K562 (cell line): ENCODE measurements around the gene RAMP2. TPM values are rescaled to one million over a fixed set of nuclear protein-coding genes. Genes with fewer than 3 reads are reported as not detected.

Experiments
- ATAC-seq: fragments of 200-7000 bp; cut with Tn5 transposase; 3 replicates; pipeline ENCODE4 v1.9.1; 2020; ENCODE audit warnings: moderate library complexity
- BruUV-seq: library from RNA; stranded (reverse); fragments of 400-500 nt; replicated peaks from 2 replicates; lab custom pipeline; 2021; lab: Mats Ljungman, UMichigan
- CTCF ChIA-PET: fragments of 300-600 bp; formaldehyde crosslinking; extraction: SDS; loops from one replicate; lab custom pipeline; 2021; ENCODE audit warnings: low intra/inter-chr PET ratio; lab: Yijun Ruan, JAX
- POLR2A ChIA-PET: fragments of 300-600, 350-650 bp; sonication (Branson Sonifier 250); formaldehyde crosslinking; extraction: SDS; loops from one replicate; lab custom pipeline; 2021; ENCODE audit warnings: antibody characterized with exemption, inconsistent platforms; lab: Yijun Ruan, JAX
- DNase-seq, 4 experiments: peaks; one replicate each; pipeline versions ENCODE4 v3.0.0 to v3.0.0-alpha.2; 2011 to 2018; ENCODE audit warnings: low spot score in 3 of 4, mixed read lengths in 3 of 4; ENCODE audit errors: extremely low read depth in 1 of 4
- FAIRE-seq: peaks from 2 replicates; lab custom pipeline; 2011; peaks lifted over from hg19 to GRCh38; lab: Jason Lieb, UNC
- H2AFZ ChIP-seq: 2 replicates; pipeline ENCODE4 v1.6.0; 2011; ENCODE audit warnings: low read depth, low read length, control low read depth, inconsistent platforms
- H3K27ac ChIP-seq: fragments of 200-600 bp; 3 replicates; pipeline ENCODE4 v1.8.0; 2011; ENCODE audit warnings: low read depth, mild to moderate bottlenecking, control low read depth, inconsistent platforms, low read length, moderate library complexity, mixed read lengths; ENCODE audit errors: extremely low read depth
- H3K27me3 ChIP-seq, 2 experiments: fragments of 300-600 bp in 1 of 2; 2 replicates in 1 of 2; 3 replicates in 1 of 2; pipeline versions ENCODE4 v1.6.0 to v1.8.0; 2011; ENCODE audit warnings: inconsistent platforms in 2 of 2, low read length in 2 of 2, mild to moderate bottlenecking in 1 of 2, mixed read lengths in 1 of 2, moderate library complexity in 1 of 2; ENCODE audit not compliant: control insufficient read depth in 2 of 2, insufficient read depth in 2 of 2
- H3K36me3 ChIP-seq: fragments of 300-600 bp; 3 replicates; pipeline ENCODE4 v1.8.0; 2011; ENCODE audit warnings: mild to moderate bottlenecking, low read length, inconsistent platforms; ENCODE audit not compliant: control insufficient read depth, insufficient read depth
- H3K4me1 ChIP-seq, 2 experiments: fragments of 200-600 bp in 1 of 2; replicated peaks in 1 of 2; 2 replicates in 1 of 2; 3 replicates in 1 of 2; pipeline versions ENCODE4 v1.5.1 to v1.8.0; 2011; ENCODE audit warnings: inconsistent platforms in 2 of 2, low read length in 2 of 2, mild to moderate bottlenecking in 1 of 2, mixed read lengths in 1 of 2, moderate library complexity in 1 of 2; ENCODE audit not compliant: control insufficient read depth in 2 of 2, insufficient read depth in 2 of 2
- H3K4me2 ChIP-seq: 2 replicates; pipeline ENCODE4 v1.6.1; 2011; ENCODE audit warnings: low read length, control low read depth, inconsistent platforms, mixed read lengths; ENCODE audit not compliant: insufficient read depth
- H3K4me3 ChIP-seq: fragments of 200-600 bp; sonication (generic), shearing (Covaris generic); 2 replicates; pipeline ENCODE4 v1.5.1; 2016; ENCODE audit warnings: control low read depth, inconsistent platforms
- H3K79me2 ChIP-seq: fragments of 200-600 bp; 3 replicates; pipeline ENCODE4 v1.8.0; 2011; ENCODE audit warnings: low read length, inconsistent platforms; ENCODE audit not compliant: control insufficient read depth, insufficient read depth
- H3K9ac ChIP-seq, 2 experiments: 2 replicates each; pipeline versions ENCODE4 v1.6.0 to v1.6.1; 2011; ENCODE audit warnings: low read depth in 2 of 2, low read length in 2 of 2, control low read depth in 1 of 2, inconsistent platforms in 1 of 2, mild to moderate bottlenecking in 1 of 2, mixed read lengths in 1 of 2; ENCODE audit not compliant: insufficient read depth in 1 of 2
- H3K9me1 ChIP-seq: one replicate; pipeline ENCODE4 v1.6.0; 2011; ENCODE audit warnings: inconsistent platforms, mild to moderate bottlenecking, low read length, moderate library complexity; ENCODE audit not compliant: control insufficient read depth, insufficient read depth
- H3K9me3 ChIP-seq: replicated peaks from 2 replicates; pipeline ENCODE4 v1.5.1; 2011; ENCODE audit warnings: low read depth, low read length, inconsistent platforms; ENCODE audit not compliant: control insufficient read depth, insufficient read depth
- H4K20me1 ChIP-seq: replicated peaks from 2 replicates; pipeline ENCODE4 v1.6.1; 2011; ENCODE audit warnings: low read length, inconsistent platforms, mixed read lengths; ENCODE audit not compliant: control insufficient read depth, insufficient read depth
- ARID4B ChIP-seq: sonication (generic); formaldehyde crosslinking; IDR thresholded peaks from 2 replicates; pipeline ENCODE4 v1.8.0; 2022; ENCODE audit warnings: mild to moderate bottlenecking, missing genetic modification reagents
- CC2D1A ChIP-seq: fragments of 450-650 bp; IDR thresholded peaks from 2 replicates; pipeline ENCODE4 v1.6.1; 2017; ENCODE audit warnings: mild to moderate bottlenecking
- E2F4 ChIP-seq: sonication (generic); formaldehyde crosslinking; IDR thresholded peaks from 2 replicates; pipeline ENCODE4 v1.8.0; 2022; ENCODE audit warnings: mild to moderate bottlenecking, low read depth, missing genetic modification reagents
- HIVEP1 ChIP-seq: fragments of 250-450 bp; sonication (Bioruptor Pico); IDR thresholded peaks from 2 replicates; pipeline ENCODE4 v1.4.0; 2020; ENCODE audit warnings: mild to moderate bottlenecking
- MTA1 ChIP-seq: fragments of 450-650 bp; IDR thresholded peaks from 2 replicates; pipeline ENCODE4 v1.6.1; 2017; ENCODE audit warnings: borderline replicate concordance
- PRMT5 ChIP-seq: sonication (generic); formaldehyde crosslinking; IDR thresholded peaks from 2 replicates; pipeline ENCODE4 v1.5.0; 2020; ENCODE audit warnings: missing genetic modification reagents
- RBM25 ChIP-seq: fragments of 200-400 bp; formaldehyde crosslinking; IDR thresholded peaks from 2 replicates; pipeline ENCODE4 v1.6.1; 2018; ENCODE audit warnings: low read length, low read depth, moderate library complexity; ENCODE audit not compliant: severe bottlenecking
- SREBF2 ChIP-seq: sonication (generic); formaldehyde crosslinking; IDR thresholded peaks from 2 replicates; pipeline ENCODE4 v1.4.0; 2020; ENCODE audit warnings: mild to moderate bottlenecking, missing genetic modification reagents
- TAF9B ChIP-seq: fragments of 450-650 bp; IDR thresholded peaks from 2 replicates; pipeline ENCODE4 v1.6.1; 2018; ENCODE audit warnings: mild to moderate bottlenecking; ENCODE audit not compliant: partially characterized antibody
- ZNF263 ChIP-seq: sonication (generic); formaldehyde crosslinking; IDR thresholded peaks from 2 replicates; pipeline ENCODE4 v1.8.0; 2022; ENCODE audit warnings: mild to moderate bottlenecking, missing genetic modification reagents, borderline replicate concordance
- ZNF280B ChIP-seq: fragments of 250-450 bp; sonication (Bioruptor Pico); IDR thresholded peaks from 2 replicates; pipeline ENCODE4 v1.5.1; 2021; ENCODE audit warnings: mild to moderate bottlenecking
- WGBS: fragments of 100-300 bp; shearing (Covaris generic); methylation state at CpG from one replicate; pipeline ENCODE4 v1.1.6; 2016; ENCODE audit warnings: low coverage, mixed read lengths; ENCODE audit not compliant: insufficient coverage; ENCODE audit errors: missing lambda C conversion rate; 5-methylcytosine and 5-hydroxymethylcytosine counted together
- in situ Hi-C: fragments of 300-500 bp; cut with MboI; formaldehyde crosslinking; loops from 4 replicates; pipeline ENCODE4 v1.15.0; 2018; ENCODE audit warnings: inconsistent platforms, mixed read lengths
- intact Hi-C: fragments of 100-400 bp; cut with micrococcal nuclease; formaldehyde crosslinking; loops from 2 replicates; pipeline ENCODE4 v1.14.2; 2022
- polyA plus RNA-seq, 8 experiments: library from polyadenylated mRNA; depleted of rRNA in 4 of 8; stranded (reverse) in 5 of 8; unstranded in 3 of 8; fragments of >200 nt; fragmentation: Nextera tagmentation in 2 of 8; fragmentation: Illumina TruSeq in 1 of 8; extraction: Ambion mirVana in 2 of 8; extraction: Trizol in 1 of 8; gene quantifications; 2 replicates each; pipeline versions ENCODE4 v1.2.1 to v1.2.3, GENCODE V29; 2011 to 2014; ENCODE audit warnings: inconsistent platforms in 1 of 8, missing spikeins in 1 of 8
- total RNA-seq, 7 experiments: library from RNA; depleted of rRNA in 6 of 7; stranded (reverse); fragments of >200 nt in 6 of 7; fragmentation: Illumina TruSeq in 2 of 7; extraction: Trizol in 2 of 7; gene quantifications; 2 replicates each; pipeline versions ENCODE4 v1.2.1 to v1.2.3, GENCODE V29; 2011 to 2021; ENCODE audit warnings: low replicate concordance in 1 of 7

RAMP2 gene
- total and polyA plus RNA-seq, 9 of the 15 experiments (the other 6 are each of a cell fraction or from before 2014, with no cell fraction given) = not detected

- Histone ChIP-seq H3K4me2 (no peak overlapping the region), H3K9me1 (no peaks in the 10 kb centered on the region), H3K79me2 (no peaks in the 10 kb centered on the region), H3K4me3 (no peak overlapping the region), H4K20me1 (peaks cover 3% of the 10 kb centered on the region; the same call in 1 of the 2 replicates), H3K9ac (no peak overlapping the region), H3K9me3 (no peaks in the 10 kb centered on the region), H3K4me1 (peaks cover 7 to 19% of the 10 kb centered on the region in 2 experiments; a peak in 4 of 5 replicates), H3K27ac (no peak overlapping the region), H3K36me3 (no peaks in the 10 kb centered on the region), H2AFZ (no peak overlapping the region), H3K27me3 (peaks cover 0 to 5% of the 10 kb centered on the region in 2 experiments; a peak in 2 of 5 replicates)
- BruUV-seq = no TSS peak
- in situ Hi-C loops = no loop called here
- TF ChIP-seq PRMT5 (CRISPR knock-in tag) (no peak), TAF9B (no peak), ARID4B (CRISPR knock-in tag) (no peak), ZNF280B (CRISPR knock-in tag) (no peak), CC2D1A (no peak), RBM25 (no peak), MTA1 (no peak), E2F4 (CRISPR knock-in tag) (no peak), SREBF2 (CRISPR knock-in tag) (no peak), ZNF263 (CRISPR knock-in tag) (no peak), HIVEP1 (CRISPR knock-in tag) (no peak)
- intact Hi-C loops = no loop called here
- DNase-seq (no peak), ATAC-seq (no peak), FAIRE-seq (no peak)
- ChIA-PET POLR2A (no interaction called here), CTCF (no interaction called here)
- 12% methylated on average over 3 of the region's 3 CpGs for WGBS
These were observed 6.2 kb upstream of the RAMP2 start for GRCh38 chr17:42754782-42755181.
